Measurements from ENCODE around the gene CARD16. TPM values are rescaled to one million over a fixed set of nuclear protein-coding genes. Genes with fewer than 3 reads are reported as not detected.
"Not testable (repeated sequence)": the region's sequence is repeated elsewhere in the genome, so short reads cannot be mapped to it uniquely, and the experiment has no call there.

The CARD16 gene
- polyA plus RNA-seq, 2 of the 4 experiments (the other 2 are of a cell fraction): not detected

DNA sequence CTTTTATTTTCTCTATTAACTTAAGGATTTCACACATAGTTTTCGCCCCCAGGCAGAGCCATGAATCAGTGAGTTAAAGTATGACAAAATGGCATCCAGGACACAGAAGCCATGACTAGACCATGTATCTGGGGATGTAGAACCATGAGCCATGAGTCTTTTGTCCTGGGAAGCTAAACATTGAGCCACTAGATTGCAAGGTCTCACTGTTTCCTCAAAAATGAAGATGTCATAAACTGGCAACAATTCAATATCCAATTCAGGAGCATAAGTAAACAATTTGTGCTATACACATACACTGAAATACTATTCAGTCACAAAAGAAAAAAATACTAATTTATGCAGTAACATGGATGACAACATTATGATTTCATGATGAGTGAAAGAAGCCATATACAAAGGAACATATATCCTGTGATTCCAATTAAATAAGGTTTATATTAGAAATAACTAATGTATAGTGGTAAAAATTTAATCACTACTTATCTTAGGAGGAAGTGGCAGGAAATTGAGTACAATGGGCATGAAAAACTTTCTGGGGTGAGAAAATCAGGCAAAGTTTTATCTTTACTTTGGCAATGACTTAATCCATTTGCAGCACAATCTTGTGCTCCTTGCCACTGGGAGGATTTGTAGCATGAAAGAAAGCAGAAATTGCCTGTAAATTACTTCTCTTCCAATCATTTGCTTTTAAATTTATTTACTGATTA is 28.5 kb upstream of the CARD16 start:
- ATAC-seq (no peak), DNase-seq (ENCODE audit: low read depth in 1 of 2, low spot score in 1 of 2) (no peak), FAIRE-seq (no peak)
- Histone ChIP-seq H3K9me3 (no peaks in the 10 kb centered on the region), H3K4me2 (no peak overlapping the region), H3K4me3 (no peak overlapping the region), H3K27ac (no peak overlapping the region), H3K4me1 (no peaks in the 10 kb centered on the region)
- 44% methylated on average over 1 of the region's 1 CpG for WGBS (ENCODE audit: missing lambda C conversion rate)
- ChIA-PET POLR2A (no interaction called here), CTCF (no interaction called here)
- TF ChIP-seq HOXB5 (CRISPR knock-in tag; IDR thresholded peaks at IDR 0.05): no peak
- no peak for TF ChIP-seq SMC3 (IDR thresholded peaks at IDR 0.05)

DNA sequence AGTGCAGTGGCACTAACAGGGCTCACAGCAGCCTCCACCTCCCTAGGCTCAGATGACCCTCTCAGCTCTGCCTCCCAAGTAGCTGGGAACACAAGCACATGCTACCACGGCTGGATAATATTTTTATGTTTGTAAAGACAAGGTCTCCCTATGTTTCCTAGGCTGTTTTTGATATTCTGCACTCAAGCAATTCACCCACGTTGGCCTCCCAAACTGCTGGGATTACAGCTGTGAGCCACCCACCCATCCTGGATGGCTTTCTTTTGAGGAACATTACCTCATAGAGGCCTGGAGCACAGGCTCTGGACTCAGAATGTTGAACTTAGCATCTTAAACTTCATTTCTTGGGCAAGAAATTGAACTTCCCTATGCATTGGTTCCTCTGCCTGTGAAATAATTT is 26.9 kb upstream of the CARD16 start:
- H3K4me2 ChIP-seq; H3K27ac ChIP-seq; FAIRE-seq; ATAC-seq; H3K4me3 ChIP-seq; H3K9me3 ChIP-seq; CTCF ChIA-PET; DNase-seq (ENCODE audit: low read depth in 1 of 2, low spot score in 1 of 2); H3K4me1 ChIP-seq; POLR2A ChIA-PET: not testable (repeated sequence)
- WGBS (ENCODE audit: missing lambda C conversion rate): 29% methylated on average over 1 of the region's 2 CpGs

DNA sequence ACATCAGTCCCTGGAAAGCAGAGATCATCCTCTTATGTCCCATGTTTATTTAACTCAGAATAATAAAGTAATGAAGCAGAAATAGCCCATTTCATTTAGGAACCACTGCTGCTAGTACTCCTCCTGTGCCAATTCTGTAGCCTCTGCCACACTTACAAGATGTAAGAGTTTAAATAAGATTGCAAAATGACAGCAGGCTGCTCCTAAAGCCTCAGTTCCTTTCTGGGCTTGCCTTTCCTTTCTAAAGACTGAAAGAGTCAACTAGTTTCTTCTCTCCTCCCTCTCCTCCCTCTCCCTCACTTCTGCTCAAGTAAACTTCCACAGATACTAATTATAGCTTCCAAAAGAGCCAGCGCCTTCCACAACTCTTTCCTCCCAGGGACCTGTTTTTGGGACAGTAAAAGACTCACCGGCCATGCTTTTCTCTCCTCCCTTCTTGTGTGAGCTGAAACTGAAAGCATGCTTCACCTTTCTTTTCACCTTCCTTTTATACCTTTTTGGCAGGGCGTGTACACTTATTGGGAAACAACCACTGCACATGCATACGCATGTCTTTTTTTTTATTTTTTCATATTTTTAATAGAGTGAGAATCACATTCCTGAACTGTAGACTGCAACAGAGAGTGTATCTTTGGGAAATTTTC is 26.1 kb upstream of the CARD16 start:
- ChIA-PET POLR2A (no interaction called here), CTCF (no interaction called here)
- Histone ChIP-seq H3K9me3 (no peaks in the 10 kb centered on the region), H3K4me2 (no peak overlapping the region), H3K4me3 (no peak overlapping the region), H3K27ac (no peak overlapping the region), H3K4me1 (no peaks in the 10 kb centered on the region)
- FAIRE-seq: no peak
- no peak for DNase-seq (ENCODE audit: low read depth in 1 of 2, low spot score in 1 of 2)
- WGBS (ENCODE audit: missing lambda C conversion rate): 56% methylated on average over 4 of the region's 4 CpGs
- TF ChIP-seq RAD21 (conservative IDR thresholded peaks at IDR 0.05 in 1 of 2, IDR thresholded peaks at IDR 0.05 in 1 of 2) (no peak), SMC3 (IDR thresholded peaks at IDR 0.05) (no peak), CHD2 (IDR thresholded peaks at IDR 0.05; ENCODE audit: low read length, partially characterized antibody) (no peak), RNF2 (IDR thresholded peaks at IDR 0.05; ENCODE audit: borderline replicate concordance, low read depth) (no peak), JUNB (IDR thresholded peaks at IDR 0.05) (no peak), EHF (CRISPR knock-in tag; IDR thresholded peaks at IDR 0.05) (no peak), KDM1A (IDR thresholded peaks at IDR 0.05; ENCODE audit: low read depth) (no peak), BHLHE40 (IDR thresholded peaks at IDR 0.05; ENCODE audit: low read depth, low read length) (no peak), HEYL (CRISPR knock-in tag; IDR thresholded peaks at IDR 0.05) (no peak), ZNF302 (CRISPR knock-in tag; IDR thresholded peaks at IDR 0.05) (no peak), MAZ (IDR thresholded peaks at IDR 0.05; ENCODE audit: borderline replicate concordance, low read depth, low read length) (no peak), TFCP2L1 (CRISPR knock-in tag; IDR thresholded peaks at IDR 0.05) (no peak), HOXA7 (CRISPR knock-in tag; IDR thresholded peaks at IDR 0.05) (no peak)
- TF ChIP-seq, protein P1, sequence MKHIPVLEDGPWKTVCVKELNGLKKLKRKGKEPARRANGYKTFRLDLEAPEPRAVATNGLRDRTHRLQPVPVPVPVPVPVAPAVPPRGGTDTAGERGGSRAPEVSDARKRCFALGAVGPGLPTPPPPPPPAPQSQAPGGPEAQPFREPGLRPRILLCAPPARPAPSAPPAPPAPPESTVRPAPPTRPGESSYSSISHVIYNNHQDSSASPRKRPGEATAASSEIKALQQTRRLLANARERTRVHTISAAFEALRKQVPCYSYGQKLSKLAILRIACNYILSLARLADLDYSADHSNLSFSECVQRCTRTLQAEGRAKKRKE (CRISPR knock-in tag; IDR thresholded peaks at IDR 0.05; ENCODE audit: low read depth): no peak
- TF ChIP-seq, protein P2, sequence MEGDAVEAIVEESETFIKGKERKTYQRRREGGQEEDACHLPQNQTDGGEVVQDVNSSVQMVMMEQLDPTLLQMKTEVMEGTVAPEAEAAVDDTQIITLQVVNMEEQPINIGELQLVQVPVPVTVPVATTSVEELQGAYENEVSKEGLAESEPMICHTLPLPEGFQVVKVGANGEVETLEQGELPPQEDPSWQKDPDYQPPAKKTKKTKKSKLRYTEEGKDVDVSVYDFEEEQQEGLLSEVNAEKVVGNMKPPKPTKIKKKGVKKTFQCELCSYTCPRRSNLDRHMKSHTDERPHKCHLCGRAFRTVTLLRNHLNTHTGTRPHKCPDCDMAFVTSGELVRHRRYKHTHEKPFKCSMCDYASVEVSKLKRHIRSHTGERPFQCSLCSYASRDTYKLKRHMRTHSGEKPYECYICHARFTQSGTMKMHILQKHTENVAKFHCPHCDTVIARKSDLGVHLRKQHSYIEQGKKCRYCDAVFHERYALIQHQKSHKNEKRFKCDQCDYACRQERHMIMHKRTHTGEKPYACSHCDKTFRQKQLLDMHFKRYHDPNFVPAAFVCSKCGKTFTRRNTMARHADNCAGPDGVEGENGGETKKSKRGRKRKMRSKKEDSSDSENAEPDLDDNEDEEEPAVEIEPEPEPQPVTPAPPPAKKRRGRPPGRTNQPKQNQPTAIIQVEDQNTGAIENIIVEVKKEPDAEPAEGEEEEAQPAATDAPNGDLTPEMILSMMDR (IDR thresholded peaks at IDR 0.05): no peak
- no peak for ATAC-seq

DNA sequence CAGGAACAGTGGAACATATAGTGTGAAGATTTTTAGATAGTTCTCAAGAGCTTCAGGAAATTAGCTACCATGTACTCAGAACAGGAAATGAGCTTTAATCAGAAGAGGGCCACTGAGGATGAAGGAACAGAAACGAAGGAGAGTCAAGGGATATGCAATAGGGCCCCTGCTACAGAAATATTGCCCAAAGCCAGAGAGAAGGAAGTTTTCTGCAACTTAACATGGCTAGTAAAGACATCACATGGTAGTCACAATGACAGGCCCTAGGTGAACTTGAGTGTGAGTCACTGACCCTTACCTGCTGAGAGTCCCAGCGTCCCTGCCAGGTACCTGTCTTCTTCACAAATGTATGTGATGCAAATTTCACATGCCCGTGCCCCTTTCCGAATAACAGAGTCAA is 25.2 kb upstream of the CARD16 start:
- H3K27ac ChIP-seq: no peak overlapping the region
- no peak for FAIRE-seq
- no peak overlapping the region for H3K4me2 ChIP-seq
- no peaks in the 10 kb centered on the region for H3K4me1 ChIP-seq
- no peaks in the 10 kb centered on the region for H3K9me3 ChIP-seq
- CTCF ChIA-PET: no interaction called here
- TF ChIP-seq JUNB (IDR thresholded peaks at IDR 0.05): no peak
- no peak for TF ChIP-seq FOXS1 (CRISPR knock-in tag; IDR thresholded peaks at IDR 0.05)
- TF ChIP-seq CBX8 (IDR thresholded peaks at IDR 0.05): no peak
- no peak for TF ChIP-seq NPAS2 (CRISPR knock-in tag; IDR thresholded peaks at IDR 0.05; ENCODE audit: borderline replicate concordance)
- no peak for TF ChIP-seq POLR2A (IDR thresholded peaks at IDR 0.05; ENCODE audit: low read length)
- no peak for TF ChIP-seq CHD2 (IDR thresholded peaks at IDR 0.05; ENCODE audit: low read length, partially characterized antibody)
- TF ChIP-seq FOSL2 (IDR thresholded peaks at IDR 0.05): no peak
- no peak for TF ChIP-seq FOSL2 (CRISPR knock-in tag; IDR thresholded peaks at IDR 0.05)
- no peak for TF ChIP-seq EHF (CRISPR knock-in tag; IDR thresholded peaks at IDR 0.05)
- TF ChIP-seq, protein P3, sequence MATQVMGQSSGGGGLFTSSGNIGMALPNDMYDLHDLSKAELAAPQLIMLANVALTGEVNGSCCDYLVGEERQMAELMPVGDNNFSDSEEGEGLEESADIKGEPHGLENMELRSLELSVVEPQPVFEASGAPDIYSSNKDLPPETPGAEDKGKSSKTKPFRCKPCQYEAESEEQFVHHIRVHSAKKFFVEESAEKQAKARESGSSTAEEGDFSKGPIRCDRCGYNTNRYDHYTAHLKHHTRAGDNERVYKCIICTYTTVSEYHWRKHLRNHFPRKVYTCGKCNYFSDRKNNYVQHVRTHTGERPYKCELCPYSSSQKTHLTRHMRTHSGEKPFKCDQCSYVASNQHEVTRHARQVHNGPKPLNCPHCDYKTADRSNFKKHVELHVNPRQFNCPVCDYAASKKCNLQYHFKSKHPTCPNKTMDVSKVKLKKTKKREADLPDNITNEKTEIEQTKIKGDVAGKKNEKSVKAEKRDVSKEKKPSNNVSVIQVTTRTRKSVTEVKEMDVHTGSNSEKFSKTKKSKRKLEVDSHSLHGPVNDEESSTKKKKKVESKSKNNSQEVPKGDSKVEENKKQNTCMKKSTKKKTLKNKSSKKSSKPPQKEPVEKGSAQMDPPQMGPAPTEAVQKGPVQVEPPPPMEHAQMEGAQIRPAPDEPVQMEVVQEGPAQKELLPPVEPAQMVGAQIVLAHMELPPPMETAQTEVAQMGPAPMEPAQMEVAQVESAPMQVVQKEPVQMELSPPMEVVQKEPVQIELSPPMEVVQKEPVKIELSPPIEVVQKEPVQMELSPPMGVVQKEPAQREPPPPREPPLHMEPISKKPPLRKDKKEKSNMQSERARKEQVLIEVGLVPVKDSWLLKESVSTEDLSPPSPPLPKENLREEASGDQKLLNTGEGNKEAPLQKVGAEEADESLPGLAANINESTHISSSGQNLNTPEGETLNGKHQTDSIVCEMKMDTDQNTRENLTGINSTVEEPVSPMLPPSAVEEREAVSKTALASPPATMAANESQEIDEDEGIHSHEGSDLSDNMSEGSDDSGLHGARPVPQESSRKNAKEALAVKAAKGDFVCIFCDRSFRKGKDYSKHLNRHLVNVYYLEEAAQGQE (IDR thresholded peaks at IDR 0.05): no peak
- no peak for TF ChIP-seq HEYL (CRISPR knock-in tag; IDR thresholded peaks at IDR 0.05)
- TF ChIP-seq TFCP2L1 (CRISPR knock-in tag; IDR thresholded peaks at IDR 0.05): no peak
- no peak for DNase-seq (ENCODE audit: low read depth in 1 of 2, low spot score in 1 of 2)
- 78% methylated on average over 4 of the region's 4 CpGs for WGBS (ENCODE audit: missing lambda C conversion rate)
- POLR2A ChIA-PET: no interaction called here
- no peak for ATAC-seq
- no peak overlapping the region for H3K4me3 ChIP-seq

All from A549 (cell line).